Astrocyte (in vitro differentiated cells and primary cell): ENCODE data around the gene IFIT1B. TPM values are rescaled to one million over a fixed set of nuclear protein-coding genes. Genes with fewer than 3 reads are reported as not detected.

Source experiments
- DNase-seq: peaks from one replicate; pipeline ENCODE4 v3.0.0-alpha.2; 2010; ENCODE audit warnings: low read depth
- FAIRE-seq: peaks from 2 replicates; lab custom pipeline; 2011; peaks lifted over from hg19 to GRCh38; lab: Jason Lieb, UNC
- H2AFZ ChIP-seq: 2 replicates; pipeline ENCODE4 v1.6.0; 2012; ENCODE audit warnings: low read depth, low read length, inconsistent platforms
- H3K27ac ChIP-seq: 2 replicates; pipeline ENCODE4 v1.5.1; 2011; ENCODE audit warnings: low read depth, low read length, inconsistent platforms
- H3K27me3 ChIP-seq: 2 replicates; pipeline ENCODE4 v1.6.0; 2011; ENCODE audit warnings: low read length, inconsistent platforms; ENCODE audit not compliant: insufficient read depth
- H3K36me3 ChIP-seq: 2 replicates; pipeline ENCODE4 v1.5.1; 2011; ENCODE audit warnings: low read length, inconsistent platforms; ENCODE audit not compliant: insufficient read depth
- H3K4me1 ChIP-seq: 2 replicates; pipeline ENCODE4 v1.5.1; 2011; ENCODE audit warnings: low read length, inconsistent platforms; ENCODE audit not compliant: insufficient read depth
- H3K4me2 ChIP-seq: 2 replicates; pipeline ENCODE4 v1.6.0; 2012; ENCODE audit warnings: low read length, inconsistent platforms
- H3K4me3 ChIP-seq: 2 replicates; pipeline ENCODE4 v1.5.1; 2011; ENCODE audit warnings: low read depth, mild to moderate bottlenecking, low read length, inconsistent platforms; ENCODE audit not compliant: insufficient read depth
- H3K79me2 ChIP-seq: 2 replicates; pipeline ENCODE4 v1.6.0; 2012; ENCODE audit warnings: mild to moderate bottlenecking, low read length, inconsistent platforms; ENCODE audit not compliant: insufficient read depth
- H3K9ac ChIP-seq: 2 replicates; pipeline ENCODE4 v1.6.0; 2012; ENCODE audit warnings: mild to moderate bottlenecking, low read length, inconsistent platforms
- H3K9me3 ChIP-seq: 2 replicates; pipeline ENCODE4 v1.5.1; 2012; ENCODE audit warnings: low read depth, mild to moderate bottlenecking, low read length, inconsistent platforms; ENCODE audit not compliant: insufficient read depth
- H4K20me1 ChIP-seq: 2 replicates; pipeline ENCODE4 v1.6.0; 2012; ENCODE audit warnings: low read length, inconsistent platforms; ENCODE audit not compliant: insufficient read depth
- H3K27ac Mint-ChIP-seq: one replicate; pipeline ENCODE4 v1.8.0; 2021; ENCODE audit warnings: mild to moderate bottlenecking, mixed read lengths; ENCODE audit not compliant: unreplicated experiment
- H3K27me3 Mint-ChIP-seq: one replicate; pipeline ENCODE4 v1.8.0; 2021; ENCODE audit warnings: low read depth, mixed read lengths; ENCODE audit not compliant: unreplicated experiment
- H3K36me3 Mint-ChIP-seq: one replicate; pipeline ENCODE4 v1.8.0; 2021; ENCODE audit warnings: low read depth, mixed read lengths; ENCODE audit not compliant: unreplicated experiment
- H3K4me1 Mint-ChIP-seq: one replicate; pipeline ENCODE4 v1.8.0; 2021; ENCODE audit warnings: low read depth, mixed read lengths; ENCODE audit not compliant: unreplicated experiment
- H3K4me3 Mint-ChIP-seq: one replicate; pipeline ENCODE4 v1.8.0; 2021; ENCODE audit warnings: mild to moderate bottlenecking, moderate library complexity, mixed read lengths; ENCODE audit not compliant: unreplicated experiment
- H3K9me3 Mint-ChIP-seq: one replicate; pipeline ENCODE4 v1.8.0; 2021; ENCODE audit warnings: mild to moderate bottlenecking, mixed read lengths; ENCODE audit not compliant: unreplicated experiment
- CTCF ChIP-seq: IDR thresholded peaks from 2 replicates; pipeline ENCODE4 v1.5.1; 2011; ENCODE audit warnings: low read depth, mild to moderate bottlenecking, inconsistent platforms, low read length, moderate library complexity; ENCODE audit not compliant: insufficient read depth
- EZH2 ChIP-seq: IDR thresholded peaks from 2 replicates; pipeline ENCODE4 v1.6.1; 2012; ENCODE audit warnings: mild to moderate bottlenecking, low read length, inconsistent platforms; ENCODE audit not compliant: insufficient read depth
- total RNA-seq: library from RNA; stranded (reverse); gene quantifications from 2 replicates; pipeline ENCODE4 v1.2.1, GENCODE V29; 2021

IFIT1B gene
- total RNA-seq, 1 donor from 2014 or later = not detected

GRCh38 chr10:89335226-89335625, 42.6 kb upstream of the IFIT1B start:
- peaks cover 53% of the 10 kb centered on the region for H3K4me1 Mint-ChIP-seq
- no peaks in the 10 kb centered on the region for H3K27me3 ChIP-seq
- H3K27ac ChIP-seq = no peak overlapping the region
- no peaks in the 10 kb centered on the region for H4K20me1 ChIP-seq
- no peaks in the 10 kb centered on the region for H3K9me3 ChIP-seq
- FAIRE-seq (no peak), DNase-seq (no peak)
- no peak overlapping the region for H3K4me3 ChIP-seq
- H3K27ac Mint-ChIP-seq = no peak overlapping the region
- H3K4me2 ChIP-seq = no peak overlapping the region
- peak overlapping the region; percentile 87 for H3K4me3 Mint-ChIP-seq
- H3K79me2 ChIP-seq = no peaks in the 10 kb centered on the region
- no peaks in the 10 kb centered on the region for H3K27me3 Mint-ChIP-seq
- no peaks in the 10 kb centered on the region for H3K36me3 ChIP-seq
- H3K4me1 ChIP-seq = peaks cover 24% of the 10 kb centered on the region
- peaks cover 35% of the 10 kb centered on the region for H3K36me3 Mint-ChIP-seq
- H3K9me3 Mint-ChIP-seq = no peaks in the 10 kb centered on the region
- TF ChIP-seq EZH2 = no peak
- no peak for TF ChIP-seq CTCF
- H3K9ac ChIP-seq = no peak overlapping the region
- H2AFZ ChIP-seq = no peak overlapping the region

- DNase-seq (no peak), FAIRE-seq (no peak)
- no peaks in the 10 kb centered on the region for H3K36me3 ChIP-seq
- no peaks in the 10 kb centered on the region for H3K79me2 ChIP-seq
- no peaks in the 10 kb centered on the region for H3K27me3 ChIP-seq
- Mint-ChIP-seq H3K4me3 (peak overlapping the region; percentile 87), H3K9me3 (no peaks in the 10 kb centered on the region), H3K36me3 (peaks cover 42% of the 10 kb centered on the region), H3K4me1 (peaks cover 48% of the 10 kb centered on the region), H3K27me3 (no peaks in the 10 kb centered on the region), H3K27ac (peak overlapping the region; percentile 68)
- H2AFZ ChIP-seq = no peak overlapping the region
- no peak overlapping the region for H3K4me2 ChIP-seq
- no peak overlapping the region for H3K4me3 ChIP-seq
- H3K27ac ChIP-seq = no peak overlapping the region
- no peaks in the 10 kb centered on the region for H3K9me3 ChIP-seq
- H3K4me1 ChIP-seq = peaks cover 20% of the 10 kb centered on the region
- H4K20me1 ChIP-seq = no peaks in the 10 kb centered on the region
- no peak for TF ChIP-seq EZH2
- no peak for TF ChIP-seq CTCF
- no peak overlapping the region for H3K9ac ChIP-seq
Observed at GRCh38 chr10:89336241-89336640, 41.6 kb upstream of the IFIT1B start.

- TF ChIP-seq EZH2 = no peak
- no peak for TF ChIP-seq CTCF
- no peaks in the 10 kb centered on the region for H3K79me2 ChIP-seq
- H3K27me3 ChIP-seq = no peaks in the 10 kb centered on the region
- no peaks in the 10 kb centered on the region for H3K36me3 ChIP-seq
- H3K9me3 Mint-ChIP-seq = no peaks in the 10 kb centered on the region
- peak overlapping the region; percentile 68 for H3K27ac Mint-ChIP-seq
- H4K20me1 ChIP-seq = no peaks in the 10 kb centered on the region
- DNase-seq (peak; percentile 82), FAIRE-seq (no peak)
- no peaks in the 10 kb centered on the region for H3K27me3 Mint-ChIP-seq
- peak overlapping the region; percentile 17 for H3K4me2 ChIP-seq
- no peak overlapping the region for H2AFZ ChIP-seq
- H3K4me1 Mint-ChIP-seq = peaks cover 39% of the 10 kb centered on the region
- no peak overlapping the region for H3K4me3 ChIP-seq
- peaks cover 19% of the 10 kb centered on the region for H3K4me1 ChIP-seq
- H3K4me3 Mint-ChIP-seq = peak overlapping the region; percentile 45
- H3K9me3 ChIP-seq = no peaks in the 10 kb centered on the region
- H3K27ac ChIP-seq = no peak overlapping the region
- H3K36me3 Mint-ChIP-seq = peaks cover 42% of the 10 kb centered on the region
- H3K9ac ChIP-seq = no peak overlapping the region
Observed at GRCh38 chr10:89337484-89337883, 40.4 kb upstream of the IFIT1B start.
